B cell (primary cell): ENCODE measurements around the gene SRRM1. TPM values are rescaled to one million over a fixed set of nuclear protein-coding genes. Genes with fewer than 3 reads are reported as not detected.

Source experiments
- ATAC-seq: fragments of 200-7000 bp; cut with Tn5 transposase; one replicate; pipeline ENCODE4 v1.10.0; 2021; ENCODE audit warnings: low read depth, mild to moderate bottlenecking, moderate number of reproducible peaks, moderate library complexity
- CTCF ChIA-PET: fragments of 350-600 bp; sonication (Branson Sonifier 250); formaldehyde crosslinking; loops from one replicate; lab custom pipeline; 2021; ENCODE audit warnings: antibody characterized with exemption, inconsistent platforms; lab: Charles Lee
- POLR2A ChIA-PET: fragments of 350-600 bp; sonication (Branson Sonifier 250); formaldehyde crosslinking; loops from one replicate; lab custom pipeline; 2021; ENCODE audit warnings: antibody characterized with exemption; lab: Charles Lee
- DNase-seq: peaks from one replicate; pipeline ENCODE4 v3.0.0; 2013
- H2AFZ ChIP-seq: 2 replicates; pipeline ENCODE4 v1.6.1; 2012; ENCODE audit warnings: mild to moderate bottlenecking, low read depth, low read length; ENCODE audit not compliant: insufficient read depth, poor library complexity, severe bottlenecking
- H3K27ac ChIP-seq, 2 donors: 1 replicate in 1 of 2; 2 replicates in 1 of 2; pipeline ENCODE4 v1.5.1; 2012 to 2013; ENCODE audit warnings: low read length in 2 of 2, mild to moderate bottlenecking in 2 of 2, moderate library complexity in 1 of 2
- H3K27me3 ChIP-seq, 4 experiments: fragments of 200-600 bp in 1 of 4; sonication (generic) in 1 of 4; replicated peaks in 1 of 4; 1 replicate in 2 of 4; 2 replicates in 2 of 4; pipeline versions ENCODE4 v1.6.1 to v1.7.0; 2013 to 2016; ENCODE audit warnings: low read length in 3 of 4, mild to moderate bottlenecking in 2 of 4, mixed read lengths in 1 of 4, moderate library complexity in 1 of 4; ENCODE audit not compliant: insufficient read depth in 4 of 4, control insufficient read depth in 3 of 4; ENCODE audit errors: control extremely low read depth in 1 of 4
- H3K36me3 ChIP-seq, 2 experiments: replicated peaks in 1 of 2; 1 replicate in 1 of 2; 2 replicates in 1 of 2; pipeline versions ENCODE4 v1.6.1 to v1.7.1; 2013; ENCODE audit warnings: low read length in 1 of 2; ENCODE audit not compliant: insufficient read depth in 2 of 2, control insufficient read depth in 1 of 2; ENCODE audit errors: control extremely low read depth in 1 of 2, extremely low read depth in 1 of 2
- H3K4me1 ChIP-seq, 2 donors: fragments of 200-600 bp in 1 of 2; sonication (generic) in 1 of 2; 1 replicate in 1 of 2; 2 replicates in 1 of 2; pipeline versions ENCODE4 v1.5.1 to v1.6.1; 2013 to 2017; ENCODE audit warnings: low read length in 2 of 2; ENCODE audit not compliant: control insufficient read depth in 2 of 2, insufficient read depth in 2 of 2
- H3K4me2 ChIP-seq: replicated peaks from 2 replicates; pipeline ENCODE3; 2012; ENCODE audit warnings: mild to moderate bottlenecking, low read depth, low read length; ENCODE audit not compliant: poor library complexity, severe bottlenecking
- H3K4me3 ChIP-seq, 5 experiments: fragments of 200-600 bp in 1 of 5; sonication (generic) in 1 of 5; 1 replicate in 3 of 5; 2 replicates in 2 of 5; pipeline versions ENCODE4 v1.5.1 to v1.7.0; 2011 to 2016; ENCODE audit warnings: low read length in 4 of 5, mild to moderate bottlenecking in 4 of 5, low read depth in 2 of 5, control low read depth in 1 of 5, moderate library complexity in 1 of 5; ENCODE audit not compliant: insufficient read depth in 1 of 5; ENCODE audit errors: control extremely low read depth in 1 of 5, extremely low read depth in 1 of 5
- H3K79me2 ChIP-seq: fragments of 200-600 bp; sonication (generic); one replicate; pipeline ENCODE4 v1.6.0; 2016; ENCODE audit warnings: low read length; ENCODE audit not compliant: control insufficient read depth, insufficient read depth
- H3K9ac ChIP-seq: fragments of 200-600 bp; sonication (generic); 2 replicates; pipeline ENCODE4 v1.6.1; 2017; ENCODE audit warnings: mild to moderate bottlenecking, low read length, moderate library complexity
- H3K9me3 ChIP-seq, 3 donors: one replicate each; pipeline versions ENCODE4 v1.6.1 to v1.7.1; 2013; ENCODE audit warnings: low read length in 2 of 3; ENCODE audit not compliant: control insufficient read depth in 2 of 3, insufficient read depth in 1 of 3; ENCODE audit errors: control extremely low read depth in 1 of 3
- H4K20me1 ChIP-seq: 2 replicates; pipeline ENCODE4 v1.6.0; 2012; ENCODE audit warnings: mild to moderate bottlenecking, low read length; ENCODE audit not compliant: insufficient read depth, control insufficient read depth, poor library complexity, severe bottlenecking
- H3K27ac Mint-ChIP-seq: one replicate; pipeline ENCODE4 v1.8.0; 2021; ENCODE audit warnings: mixed read lengths
- H3K27me3 Mint-ChIP-seq: one replicate; pipeline ENCODE4 v1.8.0; 2021; ENCODE audit warnings: mixed read lengths
- H3K4me1 Mint-ChIP-seq: one replicate; pipeline ENCODE4 v1.8.0; 2021; ENCODE audit warnings: mixed read lengths
- H3K4me3 Mint-ChIP-seq: one replicate; pipeline ENCODE4 v1.8.0; 2021; ENCODE audit warnings: mixed read lengths
- H3K9me3 Mint-ChIP-seq: one replicate; pipeline ENCODE4 v1.8.0; 2022; ENCODE audit warnings: mixed read lengths; ENCODE audit not compliant: insufficient read depth
- CTCF ChIP-seq: fragments of 200-600 bp; IDR thresholded peaks from one replicate; pipeline ENCODE4 v1.8.0; 2022; ENCODE audit warnings: antibody characterized with exemption, mild to moderate bottlenecking
- EZH2 ChIP-seq: IDR thresholded peaks from 2 replicates; pipeline ENCODE4 v1.6.1; 2012; ENCODE audit warnings: borderline replicate concordance, low read depth, mild to moderate bottlenecking, moderate library complexity, low read length; ENCODE audit not compliant: insufficient read depth, poor library complexity, severe bottlenecking
- WGBS: methylation state at CpG from one replicate; pipeline ENCODE4 v1.1.5; 2013; ENCODE audit warnings: missing lambda C conversion rate; ENCODE audit not compliant: insufficient coverage; 5-methylcytosine and 5-hydroxymethylcytosine counted together
- intact Hi-C: fragments of 100-400 bp; cut with micrococcal nuclease; formaldehyde crosslinking; loops from one replicate; pipeline ENCODE4 v1.10.0; 2022
- polyA plus RNA-seq: library from polyadenylated mRNA; depleted of rRNA; stranded (reverse); fragments of >200 nt; gene quantifications from 2 replicates; pipeline ENCODE4 v1.2.3, GENCODE V29; 2012
- total RNA-seq, 2 donors: library from RNA; stranded (reverse); fragments of 120-200 nt in 1 of 2; gene quantifications; 1 replicate in 1 of 2; 2 replicates in 1 of 2; pipeline versions ENCODE4 v1.2.3 to v1.2.4, GENCODE V29; 2013 to 2022

Gene SRRM1
- total and polyA plus RNA-seq, 2 donors (not counting 1 experiment from before 2014, with no cell fraction given): 88.5 to 238 TPM

- TF ChIP-seq EZH2 (no peak), CTCF (no peak)
- no peak for DNase-seq
- H3K9me3 Mint-ChIP-seq: no peaks in the 10 kb centered on the region
- peak overlapping the region; percentile 3 for H3K9ac ChIP-seq
- peaks cover 35% of the 10 kb centered on the region for H3K4me1 Mint-ChIP-seq
- H3K4me1 ChIP-seq: peaks cover 30 to 32% of the 10 kb centered on the region in 2 donors
- H2AFZ ChIP-seq: peak overlapping the region; percentile 58
- intact Hi-C loops: no loop called here
- H3K9me3 ChIP-seq: peaks cover 0 to 6% (median 0%) of the 10 kb centered on the region in 3 donors
- no peaks in the 10 kb centered on the region for H4K20me1 ChIP-seq
- peaks cover under 1% of the 10 kb centered on the region for H3K79me2 ChIP-seq
- peak overlapping the region in 1 of 5 experiments; percentile 14 for H3K4me3 ChIP-seq
- POLR2A ChIA-PET: interaction anchor here (0.7 kb wide), 1 partner anchor 113 kb away, joined by 6 read pairs; no protein-coding TSS in a partner anchor
- H3K27ac Mint-ChIP-seq: peak overlapping the region; percentile 71
- H3K27ac ChIP-seq: peak overlapping the region; percentile 60 to 71
- H3K4me3 Mint-ChIP-seq: peak overlapping the region; percentile 70
- no peaks in the 10 kb centered on the region for H3K27me3 ChIP-seq
- ATAC-seq: no peak
- H3K4me2 ChIP-seq: peak overlapping the region; percentile 72
- CTCF ChIA-PET: interaction anchor here (1.0 to 3.9 kb wide), 4 partner anchors 131 to 154 kb away, joined by 3 to 44 read pairs (median 4); no protein-coding TSS in a partner anchor
- no peaks in the 10 kb centered on the region for H3K27me3 Mint-ChIP-seq
- H3K36me3 ChIP-seq: no peaks in the 10 kb centered on the region
- WGBS: 81% methylated on average over 4 of the region's 5 CpGs
Observed at GRCh38 chr1:24693827-24694379, 50.8 kb downstream of the SRRM1 start.

- DNase-seq (peak; percentile 32), ATAC-seq (no peak)
- peak overlapping the region in 1 of 5 experiments; percentile 14 for H3K4me3 ChIP-seq
- H3K79me2 ChIP-seq: no peaks in the 10 kb centered on the region
- no peaks in the 10 kb centered on the region for H4K20me1 ChIP-seq
- no peaks in the 10 kb centered on the region for H3K27me3 Mint-ChIP-seq
- H3K27me3 ChIP-seq: no peaks in the 10 kb centered on the region
- H3K9me3 Mint-ChIP-seq: no peaks in the 10 kb centered on the region
- H3K36me3 ChIP-seq: no peaks in the 10 kb centered on the region
- intact Hi-C loops: no loop called here
- H3K27ac ChIP-seq: peak overlapping the region; percentile 60 to 71
- peaks cover 30 to 32% of the 10 kb centered on the region in 2 donors for H3K4me1 ChIP-seq
- peak overlapping the region; percentile 71 for H3K27ac Mint-ChIP-seq
- peak overlapping the region; percentile 72 for H3K4me2 ChIP-seq
- peak overlapping the region; percentile 70 for H3K4me3 Mint-ChIP-seq
- ChIA-PET CTCF (interaction anchor here (1.0 to 3.9 kb wide), 5 partner anchors 50 to 154 kb away, joined by 3 to 44 read pairs (median 3); partner anchors contain the start of gene CLIC4), POLR2A (no interaction called here)
- 32% methylated on average over 5 of the region's 6 CpGs for WGBS
- peak overlapping the region; percentile 58 for H2AFZ ChIP-seq
- H3K9ac ChIP-seq: peak overlapping the region; percentile 3
- H3K4me1 Mint-ChIP-seq: peaks cover 34% of the 10 kb centered on the region
- TF ChIP-seq EZH2: no peak
- TF ChIP-seq CTCF: no peak
- peaks cover 0 to 6% (median 0%) of the 10 kb centered on the region in 3 donors for H3K9me3 ChIP-seq
Observed at GRCh38 chr1:24694380-24694843, 51.3 kb downstream of the SRRM1 start.
